HG03432 (cell line): ENCODE measurements around the gene KLF1.
"Not testable (repeated sequence)": the region's sequence is repeated elsewhere in the genome, so short reads cannot be mapped to it uniquely, and the experiment has no call there.

Experiments
- ATAC-seq: cut with Tn5 transposase; IDR thresholded peaks from one replicate; pipeline ENCODE4 v1.9.1; 2021; ENCODE audit warnings: mild to moderate bottlenecking, moderate library complexity; ENCODE audit not compliant: unreplicated experiment

KLF1 gene

DNA sequence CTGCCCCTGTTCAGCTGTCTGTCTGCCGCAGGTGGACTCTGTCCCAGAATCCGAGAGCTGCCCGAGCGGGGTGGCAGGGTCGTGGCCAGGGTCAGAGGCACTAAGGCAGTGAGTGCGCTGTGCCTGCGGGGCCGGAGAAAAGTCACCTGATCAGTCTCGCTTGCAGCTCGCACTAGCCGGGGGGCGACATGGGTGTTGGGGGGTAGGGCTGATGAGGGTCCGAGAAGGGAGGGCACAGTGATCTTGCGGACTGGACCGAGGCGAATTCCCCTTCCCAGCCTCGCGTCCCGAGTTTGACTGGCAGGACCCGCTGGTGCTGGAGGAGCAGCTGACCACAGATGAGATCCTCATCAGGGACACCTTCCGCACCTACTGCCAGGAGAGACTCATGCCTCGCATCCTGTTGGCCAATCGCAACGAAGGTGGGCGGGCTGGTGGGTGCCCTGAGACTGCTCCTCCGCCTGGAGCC, 4.6 kb upstream of the KLF1 start:
- ATAC-seq, result no peak

DNA sequence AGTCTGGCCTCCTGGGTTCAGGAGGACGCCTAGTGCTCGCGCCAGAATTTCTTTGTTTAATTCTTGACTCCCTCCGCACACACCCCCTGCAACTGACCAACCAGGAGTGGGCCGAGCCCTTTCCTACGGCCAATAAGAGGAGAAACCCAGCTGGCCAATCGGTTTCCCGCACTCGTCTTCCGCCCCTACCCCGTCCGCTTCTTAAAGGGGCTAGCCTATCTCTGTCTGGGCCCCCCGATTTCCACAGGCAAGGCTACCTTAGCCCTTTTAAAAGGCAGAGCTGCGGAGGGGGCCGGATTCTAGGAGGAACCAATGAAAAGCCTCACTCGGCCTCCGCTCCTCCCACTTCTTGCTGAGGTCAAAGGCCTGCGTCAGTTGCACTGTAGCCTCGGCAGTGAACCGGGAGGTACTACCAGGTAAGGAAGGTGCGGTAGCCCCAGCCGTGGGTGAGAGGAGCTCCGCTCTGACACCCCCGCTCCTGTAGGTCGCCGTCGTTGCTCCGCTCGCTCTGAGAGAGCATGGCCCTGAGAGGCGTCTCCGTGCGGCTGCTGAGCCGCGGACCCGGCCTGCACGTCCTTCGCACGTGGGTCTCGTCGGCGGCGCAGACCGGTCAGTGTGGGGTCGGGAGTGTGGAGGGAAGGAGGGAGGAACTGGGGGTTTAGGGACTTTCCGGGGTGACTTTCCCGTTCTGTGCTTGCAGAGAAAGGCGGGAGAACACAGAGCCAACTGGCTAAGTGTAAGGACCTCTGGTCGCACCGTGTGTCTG, 4.0 kb upstream of the KLF1 start, which contains the start of gene GCDH:
TSS of gene GCDH (plus strand) at position 374 of the 766 bp plus-strand sequence. CDS start at position 519, 145 bp downstream.
- ATAC-seq, result peak; percentile 81

DNA sequence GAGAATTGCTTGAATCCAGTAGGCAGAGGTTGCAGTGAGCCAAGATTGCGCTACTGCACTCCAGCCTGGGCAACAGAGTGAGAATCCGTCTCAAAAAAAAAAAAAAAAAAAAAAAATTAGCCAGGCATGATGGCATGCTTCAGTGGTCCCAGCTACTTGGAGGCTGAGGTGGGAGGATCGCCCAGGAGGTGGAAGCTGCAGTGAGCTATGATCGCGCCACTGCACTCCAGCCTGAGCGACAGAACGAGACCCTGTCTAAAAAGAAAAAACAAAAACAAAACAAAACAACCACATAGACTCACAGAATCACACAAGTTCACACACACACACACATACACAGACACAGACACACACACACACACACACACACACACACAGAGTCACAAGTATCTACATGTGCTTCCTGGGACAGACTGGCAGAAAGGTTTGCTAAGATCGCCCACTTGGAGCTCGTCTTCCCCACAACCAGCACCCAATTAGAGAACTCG, 3.3 kb upstream of the KLF1 start:
- not testable (repeated sequence) for ATAC-seq

DNA sequence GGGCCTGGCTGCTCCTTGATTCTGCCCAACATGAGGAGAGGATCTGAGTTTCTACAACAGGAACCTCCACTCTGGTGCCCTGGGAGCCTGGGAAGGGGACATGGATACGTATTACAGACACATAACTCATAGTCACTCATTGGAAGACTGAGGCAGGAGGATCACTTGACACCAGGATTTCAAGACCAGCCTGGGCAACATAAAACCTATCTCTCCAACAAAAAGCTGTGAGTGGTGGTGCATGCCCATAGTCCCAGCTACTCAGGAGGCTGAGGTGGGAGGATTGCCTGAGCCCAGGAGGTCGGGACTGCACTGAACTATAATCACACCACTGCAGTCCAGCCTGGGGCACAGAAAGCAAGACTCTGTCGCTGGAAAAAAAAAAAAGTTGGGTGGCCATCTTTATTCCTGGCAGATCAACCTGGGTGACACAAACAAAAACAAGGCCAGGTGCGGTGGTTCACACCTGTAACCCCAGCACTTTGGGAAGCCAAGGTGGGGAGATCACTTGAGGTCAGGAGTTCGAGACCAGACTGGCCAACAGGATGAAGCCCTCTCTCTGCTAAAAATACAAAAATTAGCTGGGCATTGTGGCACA, 1.1 kb upstream of the KLF1 start:
- no peak for ATAC-seq

DNA sequence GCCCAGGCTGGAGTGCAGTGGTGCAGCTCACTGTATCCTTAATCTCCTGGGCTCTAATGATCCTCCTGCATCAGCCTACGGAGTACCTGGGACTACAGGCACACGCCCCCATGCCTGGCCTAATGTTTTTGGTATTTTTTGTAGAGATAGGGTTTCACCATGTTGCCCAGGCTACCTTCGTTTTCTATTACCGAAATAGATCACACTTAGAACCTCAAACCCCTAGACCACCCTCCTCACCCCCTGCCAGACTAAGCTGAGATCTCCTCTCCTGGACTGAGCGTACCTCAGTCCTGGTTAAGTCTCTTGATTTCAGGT, 391 bp downstream of the KLF1 start:
- no peak for ATAC-seq

DNA sequence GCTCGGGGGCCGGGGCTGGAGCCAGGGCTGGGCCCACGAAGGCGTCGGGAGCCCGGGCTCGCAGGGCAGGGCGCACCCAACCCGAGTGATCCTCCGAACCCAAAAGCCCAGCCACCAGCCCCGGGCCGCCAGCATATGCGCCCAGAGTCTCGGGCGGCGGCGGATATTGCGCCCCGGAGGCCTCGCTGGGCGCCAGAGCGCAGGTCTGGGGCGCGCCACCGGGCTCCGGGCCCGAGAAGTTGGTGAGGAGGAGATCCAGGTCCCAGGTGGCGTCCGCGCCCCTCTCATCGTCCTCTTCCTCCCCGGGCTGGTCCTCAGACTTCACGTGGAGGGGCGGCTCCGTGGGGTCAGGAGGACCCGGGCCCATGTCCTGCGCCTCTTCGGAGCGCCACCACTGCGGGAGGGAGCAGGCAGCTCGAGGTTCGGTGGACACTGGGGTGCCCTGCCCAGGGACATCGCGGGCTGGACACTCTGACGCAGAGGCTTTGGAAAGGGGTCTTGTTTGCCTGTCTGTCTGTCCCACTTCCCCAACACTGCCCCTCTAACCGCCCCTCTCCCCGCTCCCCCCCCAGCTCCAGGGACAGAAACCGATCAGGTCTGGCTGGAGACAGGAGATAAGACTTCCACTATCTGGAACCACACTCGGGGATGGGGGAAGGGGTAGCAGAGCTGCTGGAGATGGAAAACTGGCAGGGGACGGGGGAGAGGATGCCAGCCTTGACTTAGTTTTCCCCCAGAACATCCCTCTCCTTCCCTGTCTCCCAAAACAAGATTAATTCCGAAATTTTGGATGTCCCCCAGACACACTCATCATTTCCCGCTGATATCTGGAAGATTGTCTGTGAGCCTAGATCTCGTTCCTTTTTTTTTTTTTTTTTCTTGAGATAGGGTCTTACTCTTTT, 1.0 kb downstream of the KLF1 start:
- ATAC-seq, result no peak

DNA sequence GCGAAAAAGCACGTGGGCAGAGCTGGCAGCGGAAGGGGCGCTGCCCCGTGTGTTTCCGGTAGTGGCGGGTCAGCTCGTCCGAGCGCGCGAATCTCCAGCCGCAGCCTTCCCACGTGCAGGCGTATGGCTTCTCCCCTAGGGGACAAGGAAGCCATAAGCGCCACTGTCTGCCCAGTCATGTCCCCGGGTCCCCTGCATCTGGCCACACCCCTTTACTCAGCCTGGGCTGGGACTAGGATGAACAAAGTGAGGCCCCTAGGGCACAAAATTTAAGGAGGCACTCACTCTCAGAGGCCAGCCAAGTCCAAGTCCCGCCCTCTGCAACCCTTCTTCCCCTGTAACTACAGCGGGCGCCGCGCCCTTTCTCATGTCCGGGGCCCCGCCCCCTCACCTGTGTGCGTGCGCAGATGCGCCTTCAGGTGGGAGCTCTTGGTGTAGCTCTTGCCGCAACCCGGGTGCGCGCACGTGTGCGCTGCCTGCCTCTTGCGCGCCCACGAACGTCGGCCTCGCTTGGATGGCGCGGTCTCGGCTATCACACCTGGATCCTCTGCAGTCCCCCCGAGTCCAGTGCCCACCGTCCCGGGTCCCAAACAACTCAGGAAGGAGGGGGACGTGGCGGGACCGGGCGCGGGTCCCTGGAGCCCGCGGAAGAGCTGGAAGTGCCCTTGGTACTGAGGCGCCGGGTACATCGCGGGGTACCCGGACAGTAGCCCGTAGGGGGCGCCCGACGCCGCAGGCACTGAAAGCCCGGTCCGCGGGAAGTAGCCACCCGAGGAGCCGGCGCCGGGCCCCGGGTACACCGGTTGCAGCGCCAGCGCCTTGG, 1.9 kb downstream of the KLF1 start:
- no peak for ATAC-seq

DNA sequence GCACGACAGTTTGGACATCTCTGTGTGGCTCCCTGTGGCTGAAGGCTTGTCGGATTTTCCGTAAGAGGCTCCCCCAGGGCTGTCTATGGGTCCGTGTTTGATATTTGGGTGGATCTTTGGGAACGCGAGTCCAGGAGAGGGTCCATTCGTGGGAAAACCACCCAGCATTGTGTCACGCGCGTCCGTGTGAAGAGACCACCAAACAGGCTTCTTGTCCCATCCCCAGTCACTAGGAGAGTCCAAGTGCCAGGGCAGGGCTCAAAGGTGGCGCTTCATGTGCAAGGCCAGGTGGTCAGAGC, 2.4 kb downstream of the KLF1 start:
- no peak for ATAC-seq

DNA sequence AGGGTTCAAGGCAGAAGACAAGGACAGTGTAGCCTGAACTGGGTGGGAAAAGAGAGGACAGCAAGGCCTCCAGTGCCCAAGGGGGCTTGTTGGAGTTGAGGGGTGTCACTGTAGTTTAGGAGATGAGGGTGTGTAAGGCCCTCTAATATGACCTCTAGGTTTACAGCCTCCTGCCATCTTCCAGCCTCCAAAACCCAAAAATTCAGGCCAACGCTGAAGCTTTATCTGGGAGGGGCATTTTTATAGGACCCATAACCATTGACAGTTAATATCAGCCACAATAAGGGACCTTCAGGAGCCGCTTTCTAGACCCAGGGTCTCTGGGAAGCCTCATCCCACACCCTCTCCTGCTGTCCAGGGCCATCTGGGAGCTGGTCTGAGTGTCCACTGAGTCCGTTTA, 2.8 kb downstream of the KLF1 start:
- ATAC-seq, result no peak

DNA sequence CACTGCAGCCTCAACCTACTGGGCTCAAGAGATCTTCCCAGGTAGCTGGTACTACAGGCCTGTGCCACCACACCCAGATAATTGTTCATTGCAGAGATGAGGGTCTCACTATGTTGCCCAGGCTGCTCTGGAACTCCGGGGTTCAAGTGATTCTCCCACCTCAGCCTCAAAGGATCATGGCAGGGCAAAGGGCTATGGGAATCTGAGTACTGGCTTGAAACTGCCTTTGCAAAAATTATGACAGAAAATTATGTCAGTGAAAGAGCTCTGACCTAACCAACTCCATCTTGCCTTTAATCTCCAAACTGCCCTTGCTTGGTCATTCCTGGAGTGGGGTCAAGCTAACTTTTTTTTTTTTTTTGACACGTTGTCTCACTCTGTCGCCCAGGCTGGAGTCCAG, 4.4 kb downstream of the KLF1 start:
- ATAC-seq, result no peak

DNA sequence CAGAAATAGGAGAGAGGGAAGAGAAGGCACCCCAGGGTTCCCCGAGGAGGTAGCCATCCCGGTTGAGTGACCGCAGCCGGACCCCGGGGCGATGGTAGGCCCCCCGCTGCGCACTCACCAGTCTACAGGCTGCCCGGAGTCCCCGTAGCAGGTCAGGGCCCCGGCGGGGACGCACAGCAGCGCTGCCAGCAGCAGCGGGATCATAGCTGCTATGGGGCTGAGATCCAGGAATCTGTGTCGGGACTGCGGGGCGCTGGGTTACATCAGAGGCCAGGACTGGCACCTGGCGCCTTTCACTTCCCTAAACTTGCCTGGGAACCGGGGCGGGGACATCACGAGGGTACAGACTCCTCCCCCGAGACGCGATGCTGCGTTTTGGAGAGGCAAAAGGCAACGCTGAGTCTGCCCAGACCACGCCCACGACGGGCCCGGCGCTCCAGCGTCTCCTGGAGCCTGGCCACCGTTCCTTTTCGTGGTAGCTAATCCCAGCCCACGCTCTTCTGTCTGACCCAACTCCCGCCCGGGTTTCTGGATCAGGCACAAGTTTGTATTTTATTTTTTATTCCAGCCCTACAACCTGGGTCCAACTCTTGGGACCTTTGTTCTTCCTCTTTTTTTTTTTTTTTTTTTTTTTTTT, 5.7 kb downstream of the KLF1 start, which contains the start of gene DNASE2:
TSS of gene DNASE2 (minus strand) at position 278 of the 637 bp plus-strand sequence. CDS start at position 204, 74 bp downstream.
- peak; percentile 67 for ATAC-seq

DNA sequence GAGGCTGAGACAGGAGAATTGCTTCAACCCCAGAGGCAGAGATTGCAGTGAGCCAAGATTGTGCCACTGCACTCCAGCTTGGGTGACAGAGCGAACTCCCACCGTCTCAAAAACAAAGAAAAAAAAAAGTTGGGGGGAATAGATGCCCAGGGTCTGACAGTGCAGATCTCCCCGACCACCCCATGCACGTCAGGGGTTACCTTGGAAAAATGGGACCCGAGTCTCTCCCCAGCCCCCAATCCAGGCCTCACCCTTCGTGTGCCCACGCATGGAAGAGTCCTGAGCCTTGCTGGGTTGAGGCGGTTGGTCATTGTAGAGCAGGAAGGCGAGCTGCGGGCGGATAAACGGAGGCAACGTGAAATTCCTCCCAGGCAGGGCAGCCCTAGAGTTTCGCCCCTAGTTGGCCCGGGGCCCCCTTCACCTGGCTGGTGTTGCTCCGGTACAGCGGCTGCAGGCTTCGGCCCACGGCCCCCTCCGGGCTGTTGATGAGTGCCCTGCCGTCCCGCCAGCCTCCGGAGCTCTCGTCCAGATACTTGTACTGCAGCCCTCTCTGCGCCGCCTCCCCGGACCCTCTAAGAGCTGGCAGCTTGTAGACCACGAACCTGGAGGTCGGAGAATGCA, 6.3 kb downstream of the KLF1 start:
- peak; percentile 29 for ATAC-seq

DNA sequence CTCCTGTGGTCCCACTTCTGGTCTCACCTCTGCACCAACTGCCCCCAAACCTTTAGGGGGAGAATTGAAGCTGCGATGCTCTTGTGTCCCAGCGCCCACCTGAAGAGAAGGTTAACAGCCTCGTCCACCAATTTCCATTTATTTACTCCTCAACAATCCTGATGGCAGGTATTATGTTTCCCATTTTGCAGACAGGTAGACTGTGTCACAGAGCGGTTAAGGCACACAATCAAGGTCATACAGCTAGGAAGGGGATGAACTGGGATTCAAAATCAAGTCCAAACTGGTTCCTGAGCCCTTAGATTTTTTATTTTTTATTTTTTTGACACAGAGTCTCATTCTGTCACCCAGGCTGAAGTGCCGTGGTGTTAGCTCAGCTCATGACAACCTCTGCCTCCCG, 11.9 kb downstream of the KLF1 start:
- no peak for ATAC-seq

DNA sequence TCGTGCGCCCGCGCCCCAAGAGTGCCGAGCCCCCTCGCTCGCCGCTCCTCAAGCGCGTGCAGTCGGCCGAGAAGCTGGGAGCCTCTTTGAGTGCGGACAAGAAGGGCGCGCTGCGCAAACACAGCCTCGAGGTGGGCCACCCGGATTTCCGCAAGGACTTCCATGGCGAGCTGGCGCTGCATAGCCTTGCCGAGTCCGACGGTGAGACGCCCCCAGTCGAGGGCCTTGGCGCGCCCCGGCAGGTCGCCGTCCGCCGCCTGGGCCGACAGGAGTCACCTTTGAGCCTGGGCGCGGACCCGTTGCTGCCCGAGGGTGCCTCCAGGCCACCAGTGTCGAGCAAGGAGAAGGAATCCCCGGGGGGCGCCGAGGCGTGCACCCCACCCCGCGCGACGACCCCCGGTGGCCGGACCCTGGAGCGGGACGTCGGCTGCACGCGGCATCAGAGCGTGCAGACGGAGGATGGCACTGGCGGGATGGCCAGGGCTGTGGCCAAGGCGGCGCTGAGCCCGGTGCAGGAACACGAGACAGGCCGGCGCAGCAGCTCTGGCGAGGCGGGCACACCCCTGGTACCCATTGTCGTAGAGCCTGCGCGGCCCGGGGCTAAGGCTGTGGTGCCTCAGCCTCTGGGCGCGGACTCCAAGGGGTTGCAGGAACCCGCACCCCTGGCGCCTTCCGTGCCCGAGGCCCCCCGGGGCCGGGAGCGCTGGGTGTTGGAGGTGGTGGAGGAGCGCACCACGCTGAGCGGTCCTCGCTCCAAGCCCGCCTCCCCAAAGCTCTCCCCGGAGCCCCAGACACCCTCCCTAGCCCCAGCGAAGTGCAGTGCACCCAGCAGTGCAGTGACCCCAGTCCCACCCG, 12.9 kb downstream of the KLF1 start:
- ATAC-seq, result no peak

DNA sequence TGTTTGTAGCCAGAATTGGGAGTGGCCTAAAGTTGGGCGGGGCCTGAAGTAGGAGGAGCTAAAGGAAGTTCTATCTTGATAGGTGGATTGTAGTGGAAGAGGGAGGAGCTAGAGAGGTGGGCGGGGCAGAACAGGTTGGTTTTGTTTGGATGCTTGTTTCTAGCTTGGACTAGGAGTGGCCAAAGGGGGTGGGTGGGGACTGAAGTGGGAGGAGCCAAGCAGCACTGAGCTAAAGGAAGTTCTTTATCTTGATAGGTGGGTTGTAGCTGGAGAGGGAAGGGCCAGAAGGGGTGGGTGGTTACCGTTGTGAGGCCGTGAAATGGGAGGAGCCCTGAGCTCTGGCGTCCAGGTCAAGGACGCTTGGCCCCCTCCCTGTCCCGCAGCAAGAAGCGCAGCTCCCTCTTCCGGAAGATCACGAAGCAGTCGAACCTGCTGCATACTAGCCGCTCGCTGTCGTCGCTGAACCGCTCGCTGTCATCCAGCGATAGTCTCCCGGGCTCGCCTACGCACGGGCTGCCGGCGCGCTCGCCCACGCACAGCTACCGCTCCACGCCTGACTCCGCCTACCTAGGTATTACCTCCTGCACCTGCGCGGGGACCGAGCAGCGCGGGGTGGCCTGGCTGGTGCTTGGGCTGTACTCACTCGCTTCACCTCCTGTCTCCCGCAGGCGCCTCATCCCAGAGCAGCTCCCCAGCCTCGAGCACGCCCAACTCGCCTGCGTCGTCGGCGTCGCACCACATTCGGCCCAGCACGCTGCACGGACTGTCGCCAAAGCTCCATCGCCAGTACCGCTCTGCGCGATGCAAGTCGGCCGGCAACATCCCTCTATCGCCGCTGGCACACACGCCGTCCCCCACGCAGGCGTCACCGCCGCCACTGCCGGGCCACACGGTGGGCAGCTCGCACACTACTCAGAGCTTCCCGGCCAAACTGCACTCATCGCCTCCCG, 13.8 kb downstream of the KLF1 start:
- ATAC-seq, result no peak

DNA sequence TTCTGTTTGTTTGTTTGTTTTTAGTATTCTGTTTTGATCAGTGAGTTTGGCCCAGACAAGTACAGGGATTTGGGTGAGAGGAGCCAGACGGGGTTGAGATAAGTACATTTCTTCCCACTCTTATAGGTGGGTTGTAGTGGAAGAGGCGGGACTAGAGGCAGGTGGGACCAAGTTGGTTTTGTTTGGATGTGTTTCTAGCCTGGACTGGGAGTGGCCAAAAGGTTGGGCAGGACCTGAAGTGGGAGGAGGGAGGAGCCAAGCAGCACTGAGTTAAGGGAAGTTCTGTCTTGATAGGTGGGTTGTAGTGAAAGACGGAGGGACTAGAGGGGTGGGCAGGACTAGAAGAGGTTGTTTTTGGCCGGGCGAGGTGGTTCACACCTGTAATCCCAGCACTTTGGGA, 14.7 kb downstream of the KLF1 start:
- ATAC-seq, result no peak

DNA sequence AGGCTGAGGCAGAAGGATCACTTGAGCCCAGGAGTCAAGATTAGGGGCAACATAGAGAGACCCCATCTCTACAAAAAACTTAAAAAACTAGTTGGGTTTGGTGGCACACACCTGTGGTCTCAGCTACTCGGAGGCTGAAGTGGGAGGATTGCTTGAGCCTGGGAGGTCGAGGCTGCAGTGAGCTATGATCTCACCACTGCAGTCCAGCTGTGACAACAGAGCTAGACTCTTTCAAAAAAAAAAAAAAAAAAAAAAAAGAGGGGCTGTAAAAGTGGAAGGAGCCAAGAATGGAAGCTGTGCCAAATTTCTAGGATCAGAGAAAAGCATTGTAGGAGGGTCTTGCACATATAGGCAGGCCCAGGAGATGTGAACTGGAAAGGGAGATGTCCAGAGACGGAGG, 15.3 kb downstream of the KLF1 start:
- ATAC-seq, result no peak
